GM12875 (cell line): Measurements from ENCODE around the gene LNPEP.

Experiments used
- H3K4me3 ChIP-seq: one replicate; pipeline ENCODE4 v1.5.1; 2011; ENCODE audit warnings: low read depth, low read length, control low read depth
- TF ChIP-seq, protein P1 (sequence below): IDR thresholded peaks from 2 replicates; pipeline ENCODE4 v1.5.1; 2011; ENCODE audit warnings: low read depth, mild to moderate bottlenecking, control low read depth, inconsistent platforms, low read length, moderate library complexity, borderline replicate concordance; ENCODE audit not compliant: insufficient read depth

The LNPEP gene

GRCh38 chr5:96934708-96935558, 947 bp upstream of the LNPEP start:
- H3K4me3 ChIP-seq: peak overlapping the region; percentile 85
- TF ChIP-seq, protein P1, sequence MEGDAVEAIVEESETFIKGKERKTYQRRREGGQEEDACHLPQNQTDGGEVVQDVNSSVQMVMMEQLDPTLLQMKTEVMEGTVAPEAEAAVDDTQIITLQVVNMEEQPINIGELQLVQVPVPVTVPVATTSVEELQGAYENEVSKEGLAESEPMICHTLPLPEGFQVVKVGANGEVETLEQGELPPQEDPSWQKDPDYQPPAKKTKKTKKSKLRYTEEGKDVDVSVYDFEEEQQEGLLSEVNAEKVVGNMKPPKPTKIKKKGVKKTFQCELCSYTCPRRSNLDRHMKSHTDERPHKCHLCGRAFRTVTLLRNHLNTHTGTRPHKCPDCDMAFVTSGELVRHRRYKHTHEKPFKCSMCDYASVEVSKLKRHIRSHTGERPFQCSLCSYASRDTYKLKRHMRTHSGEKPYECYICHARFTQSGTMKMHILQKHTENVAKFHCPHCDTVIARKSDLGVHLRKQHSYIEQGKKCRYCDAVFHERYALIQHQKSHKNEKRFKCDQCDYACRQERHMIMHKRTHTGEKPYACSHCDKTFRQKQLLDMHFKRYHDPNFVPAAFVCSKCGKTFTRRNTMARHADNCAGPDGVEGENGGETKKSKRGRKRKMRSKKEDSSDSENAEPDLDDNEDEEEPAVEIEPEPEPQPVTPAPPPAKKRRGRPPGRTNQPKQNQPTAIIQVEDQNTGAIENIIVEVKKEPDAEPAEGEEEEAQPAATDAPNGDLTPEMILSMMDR: 0 out of 2 replicates have a peak, but pooled peaks have one; percentile 6

DNA sequence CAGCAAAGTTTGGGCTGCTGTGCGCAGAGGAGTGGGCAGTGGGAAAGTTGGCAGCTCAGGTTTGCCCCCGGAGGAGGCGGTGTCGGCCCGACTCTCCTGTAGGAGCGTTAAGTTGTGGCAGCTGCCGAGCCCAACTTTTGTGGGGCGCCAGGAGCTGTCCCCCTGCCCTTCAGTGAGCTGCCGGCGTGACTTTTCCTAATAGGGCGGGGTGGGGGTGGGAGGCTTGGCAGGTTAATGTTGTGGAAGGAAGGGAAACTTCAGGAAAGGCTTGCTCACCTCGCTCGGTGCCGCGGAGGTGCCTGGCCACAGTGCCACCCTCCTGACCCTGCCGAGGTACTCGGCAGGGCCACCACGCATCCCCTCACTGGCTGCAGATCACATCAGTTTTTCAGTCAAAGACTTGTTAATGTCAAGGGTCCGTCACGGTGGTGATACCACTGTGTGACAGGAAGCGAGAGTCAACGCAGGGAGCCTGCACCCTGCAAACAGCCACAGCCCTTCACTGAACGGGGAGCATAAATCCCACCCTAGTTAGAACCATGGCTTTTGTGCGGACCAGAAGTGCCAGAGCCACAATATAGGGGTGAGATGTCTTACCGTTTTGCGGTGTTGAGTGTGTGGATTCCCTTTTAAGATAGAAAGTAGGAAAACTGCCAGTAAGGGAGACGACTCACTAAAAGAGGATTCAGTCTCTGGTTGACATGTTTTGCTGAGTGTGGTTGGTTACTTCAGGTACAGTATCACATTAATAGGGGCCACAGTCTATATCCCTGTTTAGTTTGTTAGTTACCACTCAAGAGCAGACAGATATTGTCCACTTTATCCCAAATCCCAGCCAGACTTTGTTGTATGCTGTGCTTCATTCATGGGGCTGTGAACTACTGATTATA, 796 bp downstream of the LNPEP start:
- H3K4me3 ChIP-seq: peak overlapping the region; percentile 85
- TF ChIP-seq, protein P1: no peak

DNA sequence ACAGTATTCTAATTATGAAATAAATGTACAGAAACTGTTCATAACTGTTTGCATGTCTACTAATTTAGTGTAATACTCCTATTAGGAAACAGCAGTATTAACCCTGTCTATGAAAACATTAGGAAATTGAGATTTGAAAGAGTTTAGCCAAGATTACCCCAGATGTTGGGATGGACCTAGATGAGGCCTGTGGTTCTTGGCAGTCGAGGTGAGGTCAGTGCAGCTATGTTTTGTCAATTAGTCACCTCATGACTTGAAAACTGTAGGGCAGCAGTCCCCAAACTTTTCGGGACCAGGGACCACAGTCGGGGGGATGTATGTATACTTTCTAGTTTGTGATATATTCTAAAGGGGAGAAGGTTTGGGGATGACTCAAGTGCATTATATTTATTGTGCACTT, 4.7 kb downstream of the LNPEP start:
- no peak overlapping the region for H3K4me3 ChIP-seq
- TF ChIP-seq, protein P1: no peak

DNA sequence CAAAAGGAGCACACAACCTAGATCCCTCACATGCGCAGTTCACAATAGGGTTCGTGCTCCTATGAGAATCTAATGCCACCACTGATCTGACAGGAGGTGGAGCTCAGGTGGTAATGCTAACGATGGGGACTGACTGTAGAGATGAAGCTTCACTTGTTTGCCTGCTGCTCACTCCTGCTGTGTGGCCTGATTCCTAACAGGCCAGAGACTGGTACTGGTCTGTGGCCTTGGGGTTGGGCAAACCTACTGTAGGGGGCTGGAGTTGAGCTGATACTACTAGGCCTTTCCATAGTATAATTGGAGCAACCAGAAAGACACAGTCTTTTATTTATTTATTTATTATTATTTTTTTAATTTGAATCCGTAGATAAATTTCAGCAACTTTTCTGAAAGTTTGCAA, 5.3 kb downstream of the LNPEP start:
- H3K4me3 ChIP-seq: no peak overlapping the region
- TF ChIP-seq, protein P1: no peak

GRCh38 chr5:96942078-96942477, 6.2 kb downstream of the LNPEP start:
- TF ChIP-seq, protein P1: no peak
- H3K4me3 ChIP-seq: no peak overlapping the region

- TF ChIP-seq, protein P1: no peak
- no peak overlapping the region for H3K4me3 ChIP-seq
Measured at GRCh38 chr5:96942911-96943310, 7.0 kb downstream of the LNPEP start.

DNA sequence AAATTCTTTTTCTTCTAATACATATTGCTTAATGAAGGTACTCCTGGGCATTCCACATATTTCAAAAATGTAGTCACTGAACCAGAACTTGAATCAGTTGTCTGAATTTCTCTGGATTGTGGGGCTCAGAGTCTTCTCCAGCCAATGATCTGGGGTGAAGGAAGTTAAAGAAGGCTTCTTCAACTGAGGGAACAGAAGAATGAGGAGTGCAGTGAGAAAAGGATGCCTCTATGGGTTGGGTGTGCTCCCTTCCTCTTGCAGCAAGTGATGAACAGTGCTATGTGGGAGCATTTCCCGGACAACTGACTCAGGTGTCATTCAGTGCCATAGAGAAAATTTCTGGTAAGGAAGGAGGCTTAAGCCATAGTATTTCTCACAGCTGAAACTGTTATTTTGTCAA, 7.9 kb downstream of the LNPEP start:
- TF ChIP-seq, protein P1: no peak
- no peak overlapping the region for H3K4me3 ChIP-seq
